Activated T-cell treated with anti-CD3 and anti-CD28 coated beads for 48 hours (primary cell): ENCODE data around the gene UBR4.
A peak's percentile ranks its signal among the peaks of the same experiment; 100 is the strongest.

Source experiments
- DNase-seq: peaks from one replicate; pipeline ENCODE4 v3.0.0-alpha.2; 2020; ENCODE audit warnings: low read depth

UBR4 gene

GRCh38 chr1:19089524-19089923 is 120.5 kb downstream of the UBR4 start:
- DNase-seq = no peak

GRCh38 chr1:19088717-19089442 is 121.2 kb downstream of the UBR4 start:
- no peak for DNase-seq

- no peak for DNase-seq
Measured at GRCh38 chr1:19087737-19088594, 122.1 kb downstream of the UBR4 start.

GRCh38 chr1:19087017-19087736 is 122.9 kb downstream of the UBR4 start:
- no peak for DNase-seq

GRCh38 chr1:19086176-19086875 is 123.7 kb downstream of the UBR4 start:
- no peak for DNase-seq

- DNase-seq = no peak
Measured at GRCh38 chr1:19084206-19084738, 125.8 kb downstream of the UBR4 start.

- no peak for DNase-seq
Measured at GRCh38 chr1:19083081-19083480, 127.0 kb downstream of the UBR4 start.

- DNase-seq = no peak
Measured at GRCh38 chr1:19081218-19081893, 128.7 kb downstream of the UBR4 start.

GRCh38 chr1:19080721-19081120 is 129.3 kb downstream of the UBR4 start:
- DNase-seq = no peak

GRCh38 chr1:19079541-19080472 is 130.3 kb downstream of the UBR4 start:
- no peak for DNase-seq

- no peak for DNase-seq
Measured at GRCh38 chr1:19078536-19078935, 131.5 kb downstream of the UBR4 start.

- no peak for DNase-seq
Measured at GRCh38 chr1:19076841-19077616, 133.0 kb downstream of the UBR4 start.

- no peak for DNase-seq
Measured at GRCh38 chr1:19074902-19075721, 135.0 kb downstream of the UBR4 start.

- DNase-seq = peak; percentile 14
Measured at GRCh38 chr1:19074361-19074901, 135.6 kb downstream of the UBR4 start.

- DNase-seq = no peak
Measured at GRCh38 chr1:19073311-19074186, 136.5 kb downstream of the UBR4 start.

GRCh38 chr1:19072285-19072981 is 137.6 kb downstream of the UBR4 start:
- no peak for DNase-seq
